NB4 (cell line): ENCODE results near the gene PEPD.

Source experiments
- MAX ChIP-seq: IDR thresholded peaks from 2 replicates; pipeline ENCODE4 v1.6.1; 2011; ENCODE audit warnings: low read depth, low read length
- MYC ChIP-seq: IDR thresholded peaks from 2 replicates; pipeline ENCODE4 v1.6.1; 2011; ENCODE audit warnings: low read depth, low read length
- POLR2A ChIP-seq: IDR thresholded peaks from 2 replicates; pipeline ENCODE4 v1.6.1; 2011; ENCODE audit warnings: mild to moderate bottlenecking; ENCODE audit not compliant: insufficient read length; ENCODE audit errors: extremely low read depth
- TF ChIP-seq, protein P1 (sequence below): IDR thresholded peaks from one replicate; pipeline ENCODE4 v1.5.1; 2012; ENCODE audit warnings: low read depth, low read length

DNA sequence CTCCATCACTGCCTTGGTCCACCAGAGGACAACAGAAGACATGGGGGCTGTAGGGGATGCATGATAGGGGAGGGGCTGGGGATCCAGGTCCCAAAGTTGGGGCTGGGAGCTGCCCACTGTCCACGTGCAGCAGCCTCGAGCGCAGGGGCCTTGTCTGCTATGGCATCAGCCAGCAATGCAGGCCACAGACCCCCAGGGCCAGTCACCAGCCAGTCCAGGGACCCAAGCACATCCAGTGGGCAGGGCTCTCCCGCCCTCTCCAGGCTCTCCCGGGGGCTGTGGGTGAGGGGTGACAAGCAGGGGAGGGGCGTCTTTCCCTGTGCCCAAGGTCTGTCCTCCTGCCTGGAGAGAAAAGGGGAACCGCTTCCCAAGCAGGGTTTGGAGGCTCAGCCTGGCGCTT lies 32.8 kb downstream of the PEPD start:
- TF ChIP-seq, protein P1, sequence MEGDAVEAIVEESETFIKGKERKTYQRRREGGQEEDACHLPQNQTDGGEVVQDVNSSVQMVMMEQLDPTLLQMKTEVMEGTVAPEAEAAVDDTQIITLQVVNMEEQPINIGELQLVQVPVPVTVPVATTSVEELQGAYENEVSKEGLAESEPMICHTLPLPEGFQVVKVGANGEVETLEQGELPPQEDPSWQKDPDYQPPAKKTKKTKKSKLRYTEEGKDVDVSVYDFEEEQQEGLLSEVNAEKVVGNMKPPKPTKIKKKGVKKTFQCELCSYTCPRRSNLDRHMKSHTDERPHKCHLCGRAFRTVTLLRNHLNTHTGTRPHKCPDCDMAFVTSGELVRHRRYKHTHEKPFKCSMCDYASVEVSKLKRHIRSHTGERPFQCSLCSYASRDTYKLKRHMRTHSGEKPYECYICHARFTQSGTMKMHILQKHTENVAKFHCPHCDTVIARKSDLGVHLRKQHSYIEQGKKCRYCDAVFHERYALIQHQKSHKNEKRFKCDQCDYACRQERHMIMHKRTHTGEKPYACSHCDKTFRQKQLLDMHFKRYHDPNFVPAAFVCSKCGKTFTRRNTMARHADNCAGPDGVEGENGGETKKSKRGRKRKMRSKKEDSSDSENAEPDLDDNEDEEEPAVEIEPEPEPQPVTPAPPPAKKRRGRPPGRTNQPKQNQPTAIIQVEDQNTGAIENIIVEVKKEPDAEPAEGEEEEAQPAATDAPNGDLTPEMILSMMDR = no peak
- TF ChIP-seq POLR2A (no peak), MAX (no peak), MYC (no peak)
